Astrocyte (in vitro differentiated cells and primary cell): ENCODE data around the gene SPN.
"Not testable (repeated sequence)": the region's sequence is repeated elsewhere in the genome, so short reads cannot be mapped to it uniquely, and the experiment has no call there.

ENCODE experiments used
- CTCF ChIP-seq: IDR thresholded peaks from 2 replicates; pipeline ENCODE4 v1.5.1; 2011; ENCODE audit warnings: low read depth, mild to moderate bottlenecking, inconsistent platforms, low read length, moderate library complexity; ENCODE audit not compliant: insufficient read depth
- EZH2 ChIP-seq: IDR thresholded peaks from 2 replicates; pipeline ENCODE4 v1.6.1; 2012; ENCODE audit warnings: mild to moderate bottlenecking, low read length, inconsistent platforms; ENCODE audit not compliant: insufficient read depth

DNA sequence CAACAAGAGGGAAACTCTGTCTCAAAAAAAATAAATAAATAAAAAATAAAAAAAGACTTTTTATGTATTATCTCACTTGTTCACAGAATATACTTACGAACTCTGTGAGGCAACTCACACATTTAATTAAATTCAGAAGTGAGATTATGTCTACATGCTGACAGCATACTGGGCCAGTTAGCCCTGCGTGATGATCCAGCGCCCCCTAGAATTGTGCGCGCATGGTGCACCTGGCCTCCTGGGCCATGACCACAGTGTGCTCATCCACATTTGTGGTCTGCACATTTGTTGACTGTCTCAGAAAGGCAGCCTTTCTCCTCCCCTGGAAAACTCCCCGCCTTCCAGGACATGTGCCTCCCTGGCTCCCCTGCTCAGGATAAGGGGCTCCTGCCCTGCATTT is 42.5 kb upstream of the SPN start:
- not testable (repeated sequence) for TF ChIP-seq CTCF, EZH2
